OCI-LY7 (cell line): Measurements from ENCODE around the gene OPRL1.

Source experiments
- CTCF ChIP-seq: fragments of 200-600 bp; sonication (generic); conservative IDR thresholded peaks from 2 replicates; pipeline ENCODE4 v1.5.1; 2014; ENCODE audit warnings: mild to moderate bottlenecking, antibody characterized with exemption, low read length, moderate library complexity, mixed read lengths
- EZH2phosphoT487 ChIP-seq: fragments of 200-600 bp; sonication (generic); IDR thresholded peaks from 2 replicates; pipeline ENCODE4 v1.6.1; 2018; ENCODE audit warnings: low read depth, borderline replicate concordance, mild to moderate bottlenecking, mixed run types, antibody characterized with exemption, low read length, moderate library complexity, mixed read lengths

GRCh38 chr20:64038224-64038564 is 41.7 kb upstream of the OPRL1 start:
- TF ChIP-seq EZH2phosphoT487 (no peak), CTCF (no peak)
